Tibial nerve (tissue), 4 donors: ENCODE measurements around the gene C11orf71. TPM values are rescaled to one million over a fixed set of nuclear protein-coding genes. Genes with fewer than 3 reads are reported as not detected.

ENCODE experiments used
- DNase-seq, 2 donors: peaks; one replicate each; pipeline ENCODE4 v3.0.0-alpha.2; 2019; ENCODE audit warnings: low spot score in 2 of 2
- H3K27ac ChIP-seq, 4 donors: fragments of 200-600 bp; sonication (generic) in 3 of 4; one replicate each; pipeline ENCODE4 v1.5.1; 2017 to 2019; ENCODE audit warnings: mild to moderate bottlenecking in 1 of 4
- H3K27me3 ChIP-seq, 2 donors: fragments of 200-600 bp; sonication (generic) in 1 of 2; one replicate each; pipeline versions ENCODE4 v1.5.1 to v1.6.0; 2017 to 2019
- H3K36me3 ChIP-seq, 3 donors: fragments of 200-600 bp; sonication (generic); one replicate each; pipeline ENCODE4 v1.5.1; 2018 to 2019
- H3K4me1 ChIP-seq, 4 donors: fragments of 200-600 bp; sonication (generic) in 3 of 4; one replicate each; pipeline ENCODE4 v1.5.1; 2017 to 2019
- H3K4me3 ChIP-seq, 4 donors: fragments of 200-600 bp; sonication (generic) in 3 of 4; one replicate each; pipeline ENCODE4 v1.5.1; 2017 to 2019; ENCODE audit warnings: mild to moderate bottlenecking in 1 of 4, moderate library complexity in 1 of 4
- H3K9me3 ChIP-seq, 4 donors: fragments of 200-600 bp; sonication (generic) in 3 of 4; one replicate each; pipeline ENCODE4 v1.5.1; 2017 to 2019
- EP300 ChIP-seq, 2 donors: sonication (generic); formaldehyde crosslinking; IDR thresholded peaks; one replicate each; pipeline ENCODE4 v1.6.1; 2017; ENCODE audit warnings: antibody characterized with exemption in 2 of 2, mild to moderate bottlenecking in 1 of 2
- POLR2A ChIP-seq, 2 donors: fragments of 450-650 bp; IDR thresholded peaks; one replicate each; pipeline ENCODE4 v1.6.1; 2017; ENCODE audit warnings: antibody characterized with exemption in 2 of 2, mild to moderate bottlenecking in 2 of 2, moderate library complexity in 2 of 2
- WGBS, 2 donors: methylation state at CpG; one replicate each; pipeline ENCODE4 v1.1.5; 2018; 5-methylcytosine and 5-hydroxymethylcytosine counted together
- total RNA-seq, 4 donors: library from RNA; depleted of rRNA; stranded (reverse); fragments of >200 nt; gene quantifications; one replicate each; pipeline ENCODE4 v1.1.0, GENCODE V29; 2016
- TF ChIP-seq, protein P1 (sequence below), 5 experiments: fragments of 200-600 bp in 3 of 5; fragments of 450-650 bp in 2 of 5; sonication (generic) in 3 of 5; IDR thresholded peaks; one replicate each; pipeline ENCODE4 v1.5.1; 2016 to 2019; ENCODE audit warnings: antibody characterized with exemption in 5 of 5, mild to moderate bottlenecking in 3 of 5, moderate library complexity in 2 of 5

Gene C11orf71, protein sequence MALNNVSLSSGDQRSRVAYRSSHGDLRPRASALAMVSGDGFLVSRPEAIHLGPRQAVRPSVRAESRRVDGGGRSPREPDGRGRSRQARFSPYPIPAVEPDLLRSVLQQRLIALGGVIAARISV
- 10 to 100 TPM in 3 of 4 donors, 1 to 10 TPM in 1; 3.3 to 16.0 (median 13.5) TPM for total RNA-seq

DNA sequence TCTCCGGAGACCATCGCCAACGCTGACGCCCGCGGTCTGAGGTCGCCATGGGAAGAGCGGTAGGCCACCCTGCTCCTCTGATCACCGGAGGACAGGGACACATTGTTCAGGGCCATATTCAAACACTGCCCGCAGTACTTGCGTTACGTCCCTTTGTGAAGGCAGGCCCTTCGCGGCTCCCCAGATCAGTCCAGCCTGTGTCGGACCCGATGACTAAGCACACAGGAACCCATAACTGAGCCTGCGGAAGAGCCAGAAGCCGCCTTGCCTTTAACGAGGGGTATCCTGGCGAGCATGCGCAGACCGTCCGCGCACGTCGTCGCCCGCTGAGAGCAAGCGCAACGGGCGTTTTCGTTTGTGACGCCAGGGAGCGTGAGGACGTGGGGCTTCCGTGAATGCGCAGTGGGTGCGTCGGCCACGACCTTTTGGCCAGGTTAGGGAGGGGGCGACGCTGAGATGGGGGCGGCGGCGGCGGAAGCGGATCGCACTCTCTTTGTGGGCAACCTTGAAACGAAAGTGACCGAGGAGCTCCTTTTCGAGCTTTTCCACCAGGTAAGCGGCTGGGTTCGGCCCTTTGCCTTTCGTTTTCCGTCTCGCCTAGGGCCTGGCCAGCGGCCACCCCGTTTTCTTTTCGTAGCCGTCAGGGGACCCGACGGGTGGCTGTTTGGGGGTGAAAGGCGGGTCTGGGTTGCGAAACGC, at the start of gene C11orf71, which contains the start of gene RBM7:
Gene C11orf71 (minus strand): TSS at position 296 of the 699 bp plus-strand sequence. CDS start 180 bp downstream, at position 116.
Gene RBM7 (plus strand): TSS at position 451 of the 699 bp plus-strand sequence. CDS start 6 bp downstream, at position 457.
- Histone ChIP-seq H3K27me3 (no peaks in the 10 kb centered on the region), H3K27ac (peak within 1 kb of the TSS; percentile 94 to 99 (median 98)), H3K9me3 (no peaks in the 10 kb centered on the region), H3K36me3 (peaks cover 0 to 3% (median 0%) of the 10 kb centered on the region in 3 donors), H3K4me1 (peaks cover 0 to 67% (median 30%) of the 10 kb centered on the region in 4 donors), H3K4me3 (peak within 1 kb of the TSS; percentile 54 to 81 (median 66))
- DNase-seq = peak; percentile 93
- TF ChIP-seq POLR2A (IDR thresholded peaks at IDR 0.05) (peak; percentile 94 to 98), EP300 (IDR thresholded peaks at IDR 0.05) (peak; percentile 91 to 99)
- TF ChIP-seq, protein P1, sequence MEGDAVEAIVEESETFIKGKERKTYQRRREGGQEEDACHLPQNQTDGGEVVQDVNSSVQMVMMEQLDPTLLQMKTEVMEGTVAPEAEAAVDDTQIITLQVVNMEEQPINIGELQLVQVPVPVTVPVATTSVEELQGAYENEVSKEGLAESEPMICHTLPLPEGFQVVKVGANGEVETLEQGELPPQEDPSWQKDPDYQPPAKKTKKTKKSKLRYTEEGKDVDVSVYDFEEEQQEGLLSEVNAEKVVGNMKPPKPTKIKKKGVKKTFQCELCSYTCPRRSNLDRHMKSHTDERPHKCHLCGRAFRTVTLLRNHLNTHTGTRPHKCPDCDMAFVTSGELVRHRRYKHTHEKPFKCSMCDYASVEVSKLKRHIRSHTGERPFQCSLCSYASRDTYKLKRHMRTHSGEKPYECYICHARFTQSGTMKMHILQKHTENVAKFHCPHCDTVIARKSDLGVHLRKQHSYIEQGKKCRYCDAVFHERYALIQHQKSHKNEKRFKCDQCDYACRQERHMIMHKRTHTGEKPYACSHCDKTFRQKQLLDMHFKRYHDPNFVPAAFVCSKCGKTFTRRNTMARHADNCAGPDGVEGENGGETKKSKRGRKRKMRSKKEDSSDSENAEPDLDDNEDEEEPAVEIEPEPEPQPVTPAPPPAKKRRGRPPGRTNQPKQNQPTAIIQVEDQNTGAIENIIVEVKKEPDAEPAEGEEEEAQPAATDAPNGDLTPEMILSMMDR (IDR thresholded peaks at IDR 0.05) = peak in 3 of 5 experiments; percentile 13 to 36 (median 35)
- WGBS, 2 donors = 0 to 1% methylated on average over 50 to 60 of the region's 65 CpGs

DNA sequence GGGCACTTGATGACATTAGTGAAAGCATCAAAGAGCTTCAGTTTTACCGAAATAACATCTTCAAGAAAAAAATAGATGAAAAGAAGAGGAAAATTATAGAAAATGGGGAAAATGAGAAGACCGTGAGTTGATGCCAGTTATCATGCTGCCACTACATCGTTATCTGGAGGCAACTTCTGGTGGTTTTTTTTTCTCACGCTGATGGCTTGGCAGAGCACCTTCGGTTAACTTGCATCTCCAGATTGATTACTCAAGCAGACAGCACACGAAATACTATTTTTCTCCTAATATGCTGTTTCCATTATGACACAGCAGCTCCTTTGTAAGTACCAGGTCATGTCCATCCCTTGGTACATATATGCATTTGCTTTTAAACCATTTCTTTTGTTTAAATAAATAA, 49.5 kb upstream of the C11orf71 start:
- no peaks in the 10 kb centered on the region for H3K27me3 ChIP-seq
- H3K4me3 ChIP-seq = no peak overlapping the region
- peaks cover 0 to 60% (median 0%) of the 10 kb centered on the region in 3 donors for H3K36me3 ChIP-seq
- H3K9me3 ChIP-seq = no peaks in the 10 kb centered on the region
- H3K27ac ChIP-seq = no peak overlapping the region
- H3K4me1 ChIP-seq = peaks cover 0 to 4% (median 0%) of the 10 kb centered on the region in 4 donors
- TF ChIP-seq EP300 (IDR thresholded peaks at IDR 0.05) (no peak), POLR2A (IDR thresholded peaks at IDR 0.05) (no peak)
- TF ChIP-seq, protein P1 (IDR thresholded peaks at IDR 0.05) = no peak
- no peak for DNase-seq
- 78 to 82% methylated on average over 6 of the region's 6 CpGs for WGBS, 2 donors

DNA sequence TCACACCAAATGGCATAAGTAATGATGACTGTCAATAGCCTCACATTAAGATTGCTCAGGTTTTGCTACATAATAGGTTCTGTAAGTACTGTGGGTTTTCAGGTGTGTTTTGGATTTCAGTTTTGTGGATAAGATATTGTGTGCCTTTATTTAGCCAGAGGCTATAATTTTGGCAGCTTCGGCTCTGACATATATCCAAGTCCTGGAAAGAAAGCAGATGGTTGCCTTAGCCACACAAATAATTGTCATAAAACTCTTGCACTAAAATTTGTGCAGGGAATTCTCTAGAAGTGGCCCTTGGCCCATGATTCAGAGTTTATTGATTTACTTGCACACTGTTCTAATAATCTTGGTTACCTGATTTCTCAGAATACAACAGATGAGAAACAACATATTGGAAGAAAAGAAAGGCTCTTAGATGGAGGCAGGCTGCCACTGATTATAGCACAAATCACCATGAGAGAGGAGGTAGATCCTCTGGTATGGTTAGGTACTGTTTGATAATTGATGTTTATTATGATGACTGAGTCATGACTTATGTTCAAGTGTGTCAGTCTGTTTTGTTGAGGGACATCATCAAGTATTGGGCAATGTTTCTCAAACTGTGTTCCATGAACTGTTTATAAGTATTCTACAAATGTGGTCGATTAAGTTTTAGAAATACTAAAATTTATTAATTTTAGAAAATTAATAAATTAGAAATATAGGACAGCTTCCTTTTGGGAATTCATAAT, 48.6 kb upstream of the C11orf71 start:
- no peak for DNase-seq
- H3K4me1 ChIP-seq = peaks cover 0 to 4% (median 0%) of the 10 kb centered on the region in 4 donors
- H3K36me3 ChIP-seq = peaks cover 0 to 64% (median 0%) of the 10 kb centered on the region in 3 donors
- H3K4me3 ChIP-seq = no peak overlapping the region
- WGBS, 2 donors = 93 to 95% methylated on average over 2 of the region's 2 CpGs
- H3K27me3 ChIP-seq = no peaks in the 10 kb centered on the region
- no peak for TF ChIP-seq POLR2A (IDR thresholded peaks at IDR 0.05)
- TF ChIP-seq, protein P1 (IDR thresholded peaks at IDR 0.05) = no peak
- no peaks in the 10 kb centered on the region for H3K9me3 ChIP-seq
- H3K27ac ChIP-seq = no peak overlapping the region

DNA sequence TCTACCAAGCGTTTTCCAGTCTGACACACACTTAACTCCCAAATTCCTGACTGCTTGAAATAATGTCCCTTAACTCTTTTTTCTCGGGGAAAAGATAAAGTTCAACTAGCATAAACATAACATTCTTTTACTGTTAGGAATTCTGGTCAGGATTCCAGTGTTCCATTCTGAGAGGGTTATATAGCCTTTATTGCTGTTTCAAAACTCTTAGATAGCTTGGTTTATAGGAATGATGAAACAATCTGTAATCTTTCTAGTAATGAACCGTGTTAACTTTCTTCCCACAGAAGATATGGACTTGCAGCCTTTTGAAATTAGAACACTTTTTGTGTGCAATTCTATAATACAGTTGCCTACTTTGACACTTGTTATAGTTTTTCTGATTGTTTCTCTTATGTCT, 47.6 kb upstream of the C11orf71 start:
- Histone ChIP-seq H3K27me3 (no peaks in the 10 kb centered on the region), H3K9me3 (no peaks in the 10 kb centered on the region), H3K36me3 (peaks cover 0 to 54% (median 0%) of the 10 kb centered on the region in 3 donors), H3K27ac (no peak overlapping the region), H3K4me3 (no peak overlapping the region), H3K4me1 (peaks cover 0 to 6% (median 0%) of the 10 kb centered on the region in 4 donors)
- no peak for DNase-seq
- no peak for TF ChIP-seq EP300 (IDR thresholded peaks at IDR 0.05)
- TF ChIP-seq, protein P1 (IDR thresholded peaks at IDR 0.05) = no peak
- no peak for TF ChIP-seq POLR2A (IDR thresholded peaks at IDR 0.05)
- WGBS, 2 donors = 50 to 53% methylated on average over 3 of the region's 3 CpGs
